ENCODE data around the gene RPS6KB1. TPM values are rescaled to one million over a fixed set of nuclear protein-coding genes. Genes with fewer than 3 reads are reported as not detected.
A peak's percentile ranks its signal among the peaks of the same experiment; 100 is the strongest.

The RPS6KB1 gene
- total and polyA plus RNA-seq, 9 of the 15 experiments (the other 6 are each of a cell fraction or from before 2014, with no cell fraction given), result 8.8 to 60.7 (median 35.1) TPM

DNA sequence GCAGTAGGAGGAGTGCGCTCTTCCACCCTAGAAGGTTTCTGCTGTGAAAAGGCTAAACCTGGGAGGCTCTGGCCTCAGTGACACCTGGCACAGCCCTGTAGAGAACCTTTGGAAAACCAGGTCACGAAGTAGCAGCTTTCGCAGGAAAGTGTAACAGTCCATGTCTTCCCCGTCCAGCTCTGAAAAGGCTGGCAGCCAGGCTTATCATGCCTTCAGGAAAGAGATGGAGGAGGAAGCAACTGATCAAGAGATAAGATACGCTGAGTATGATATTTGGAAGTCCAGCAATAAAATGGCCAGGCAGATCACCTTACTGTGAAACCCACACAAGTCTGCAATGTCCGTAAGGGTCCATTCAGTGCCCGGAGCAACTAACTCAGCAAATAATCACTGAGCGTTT, 22.4 kb upstream of the RPS6KB1 start:
- Histone ChIP-seq H4K20me1 (replicated peaks; ENCODE audit: control insufficient read depth, insufficient read depth, low read length) (no peaks in the 10 kb centered on the region), H3K36me3 (ENCODE audit: control insufficient read depth, insufficient read depth, low read length) (peaks cover 32% of the 10 kb centered on the region), H3K27ac (ENCODE audit: extremely low read depth, low read depth, low read length) (no peak overlapping the region), H3K4me1 (replicated peaks in 1 of 2; ENCODE audit: control insufficient read depth in 2 of 2, insufficient read depth in 2 of 2, low read length in 2 of 2) (no peaks in the 10 kb centered on the region), H3K9ac (ENCODE audit: insufficient read depth in 1 of 2, low read depth in 2 of 2, low read length in 2 of 2) (no peak overlapping the region), H3K27me3 (ENCODE audit: control insufficient read depth in 2 of 2, insufficient read depth in 2 of 2, low read length in 2 of 2) (no peaks in the 10 kb centered on the region), H3K4me3 (no peak overlapping the region), H3K9me1 (ENCODE audit: control insufficient read depth, insufficient read depth, low read length) (no peaks in the 10 kb centered on the region), H2AFZ (ENCODE audit: low read depth, low read length) (no peak overlapping the region), H3K79me2 (ENCODE audit: control insufficient read depth, insufficient read depth, low read length) (no peaks in the 10 kb centered on the region), H3K4me2 (ENCODE audit: insufficient read depth, low read length) (no peak overlapping the region), H3K9me3 (replicated peaks; ENCODE audit: control insufficient read depth, insufficient read depth, low read depth, low read length) (no peaks in the 10 kb centered on the region)
- intact Hi-C loops (cut with micrococcal nuclease), result no loop called here
- no peak for DNase-seq (ENCODE audit: extremely low read depth in 1 of 4, low spot score in 3 of 4)
- CTCF ChIA-PET (ENCODE audit: low intra/inter-chr PET ratio), result no interaction called here
- FAIRE-seq, result no peak
- no TSS peak for BruUV-seq (replicated peaks)
- ATAC-seq, result no peak
- in situ Hi-C loops (cut with MboI), result no loop called here
- POLR2A ChIA-PET, result interaction anchor here (0.7 to 1.1 kb wide), 3 partner anchors 10 to 28 kb away, joined by 3 to 4 read pairs (median 4); no protein-coding TSS in a partner anchor
- WGBS (ENCODE audit: insufficient coverage, low coverage, missing lambda C conversion rate), result 68% methylated on average over 8 of the region's 8 CpGs
- no peak for TF ChIP-seq SMAD2 (IDR thresholded peaks at IDR 0.05; ENCODE audit: low read depth, low read length)
- TF ChIP-seq GATA2 (CRISPR knock-in tag; IDR thresholded peaks at IDR 0.05), result 0 out of 2 replicates have a peak, but pooled peaks have one; percentile 44
- TF ChIP-seq ZNF586 (CRISPR knock-in tag; conservative IDR thresholded peaks at IDR 0.05), result no peak
- TF ChIP-seq, protein P1, sequence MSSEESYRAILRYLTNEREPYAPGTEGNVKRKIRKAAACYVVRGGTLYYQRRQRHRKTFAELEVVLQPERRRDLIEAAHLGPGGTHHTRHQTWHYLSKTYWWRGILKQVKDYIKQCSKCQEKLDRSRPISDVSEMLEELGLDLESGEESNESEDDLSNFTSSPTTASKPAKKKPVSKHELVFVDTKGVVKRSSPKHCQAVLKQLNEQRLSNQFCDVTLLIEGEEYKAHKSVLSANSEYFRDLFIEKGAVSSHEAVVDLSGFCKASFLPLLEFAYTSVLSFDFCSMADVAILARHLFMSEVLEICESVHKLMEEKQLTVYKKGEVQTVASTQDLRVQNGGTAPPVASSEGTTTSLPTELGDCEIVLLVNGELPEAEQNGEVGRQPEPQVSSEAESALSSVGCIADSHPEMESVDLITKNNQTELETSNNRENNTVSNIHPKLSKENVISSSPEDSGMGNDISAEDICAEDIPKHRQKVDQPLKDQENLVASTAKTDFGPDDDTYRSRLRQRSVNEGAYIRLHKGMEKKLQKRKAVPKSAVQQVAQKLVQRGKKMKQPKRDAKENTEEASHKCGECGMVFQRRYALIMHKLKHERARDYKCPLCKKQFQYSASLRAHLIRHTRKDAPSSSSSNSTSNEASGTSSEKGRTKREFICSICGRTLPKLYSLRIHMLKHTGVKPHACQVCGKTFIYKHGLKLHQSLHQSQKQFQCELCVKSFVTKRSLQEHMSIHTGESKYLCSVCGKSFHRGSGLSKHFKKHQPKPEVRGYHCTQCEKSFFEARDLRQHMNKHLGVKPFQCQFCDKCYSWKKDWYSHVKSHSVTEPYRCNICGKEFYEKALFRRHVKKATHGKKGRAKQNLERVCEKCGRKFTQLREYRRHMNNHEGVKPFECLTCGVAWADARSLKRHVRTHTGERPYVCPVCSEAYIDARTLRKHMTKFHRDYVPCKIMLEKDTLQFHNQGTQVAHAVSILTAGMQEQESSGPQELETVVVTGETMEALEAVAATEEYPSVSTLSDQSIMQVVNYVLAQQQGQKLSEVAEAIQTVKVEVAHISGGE (CRISPR knock-in tag; IDR thresholded peaks at IDR 0.05), result peak in 1 of 3 experiments; percentile 96; a peak in 2 of 6 replicates
